NCI-H510A (cell line): ENCODE data around the gene ANKS1B.

Source experiments
- DNase-seq: peaks from one replicate; lab custom pipeline; 2025; lab: John Stamatoyannopoulos, UW

Gene ANKS1B

DNA sequence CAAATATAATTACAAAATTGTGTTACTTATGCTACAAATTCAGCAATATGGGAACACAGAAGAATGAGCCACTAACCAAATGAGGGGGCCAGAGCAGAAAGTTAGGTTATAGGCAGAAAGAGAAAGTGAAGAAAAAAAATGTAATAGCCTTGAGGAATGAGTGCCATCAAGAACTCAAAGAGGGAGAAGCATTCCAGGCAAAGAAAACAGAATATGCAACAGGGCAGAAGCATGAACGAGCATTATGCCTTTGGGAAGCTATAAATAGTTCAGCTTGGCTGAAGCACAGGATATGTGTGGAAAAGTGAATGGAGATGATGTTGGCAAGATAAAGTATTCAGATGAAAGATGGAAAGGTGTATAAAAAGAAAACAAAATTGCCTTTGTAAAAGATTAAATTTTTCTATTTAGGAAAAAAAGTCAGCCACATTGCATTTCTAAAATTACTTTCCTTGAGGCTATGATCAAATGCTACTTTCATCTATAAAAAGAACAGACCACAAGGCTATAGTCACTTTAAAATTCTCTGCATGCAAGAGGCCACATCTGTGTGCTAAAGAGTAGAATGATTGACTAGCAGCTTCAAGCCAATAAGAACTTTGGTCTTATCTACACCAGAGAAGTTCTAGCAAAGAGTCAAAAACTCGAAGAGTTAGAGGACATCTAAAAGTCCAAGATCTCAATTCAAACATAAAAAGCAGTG is 530.7 kb downstream of the ANKS1B start:
- DNase-seq = no peak

DNA sequence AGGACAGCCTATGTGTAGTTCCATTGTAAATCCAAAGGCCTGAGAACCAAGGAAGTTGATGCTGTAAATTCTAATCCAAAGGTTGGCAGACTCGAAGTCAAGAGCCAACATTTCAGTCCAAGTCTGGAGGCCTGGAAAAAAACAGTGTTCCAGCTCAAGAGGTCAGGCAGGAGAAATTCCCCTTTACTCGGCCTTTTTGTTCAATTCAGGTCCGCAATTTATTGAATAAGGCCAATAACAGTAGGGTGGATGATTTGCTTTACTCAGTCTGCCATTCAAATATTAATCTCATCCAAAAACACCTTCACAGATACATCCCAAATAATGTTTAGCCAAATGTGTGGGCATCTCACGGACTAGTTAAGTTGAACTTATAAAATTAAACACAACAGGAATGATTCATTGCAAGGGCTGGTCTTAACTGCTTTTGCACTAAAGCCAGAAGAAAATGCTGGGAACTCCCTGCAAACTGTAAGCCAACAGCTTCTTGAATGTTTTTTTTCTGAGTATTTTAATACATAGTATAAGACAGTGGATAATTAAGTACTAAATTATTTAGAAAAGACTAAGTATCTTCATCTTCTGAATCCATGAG is 534.6 kb downstream of the ANKS1B start:
- DNase-seq = no peak

DNA sequence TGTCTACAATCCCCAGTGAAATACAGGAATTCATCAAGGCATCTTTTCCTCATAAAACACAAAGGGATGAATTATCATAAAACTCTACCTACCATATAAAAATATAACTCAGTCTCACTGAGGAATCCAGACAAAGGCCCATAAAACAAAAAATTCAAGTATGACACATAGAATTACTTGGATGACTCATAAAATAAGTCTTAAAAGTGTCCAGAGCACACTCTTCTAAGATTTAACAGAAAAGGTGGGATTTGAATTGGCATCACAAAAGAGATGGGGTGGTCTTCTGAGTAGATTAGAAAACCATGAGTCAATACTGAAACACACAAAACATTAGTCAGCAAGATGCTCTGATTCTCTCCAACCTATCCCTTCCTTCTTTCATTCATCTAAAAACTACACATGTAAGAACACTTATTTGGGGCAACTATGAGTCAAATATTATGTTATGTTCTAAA is 539.8 kb downstream of the ANKS1B start:
- no peak for DNase-seq

DNA sequence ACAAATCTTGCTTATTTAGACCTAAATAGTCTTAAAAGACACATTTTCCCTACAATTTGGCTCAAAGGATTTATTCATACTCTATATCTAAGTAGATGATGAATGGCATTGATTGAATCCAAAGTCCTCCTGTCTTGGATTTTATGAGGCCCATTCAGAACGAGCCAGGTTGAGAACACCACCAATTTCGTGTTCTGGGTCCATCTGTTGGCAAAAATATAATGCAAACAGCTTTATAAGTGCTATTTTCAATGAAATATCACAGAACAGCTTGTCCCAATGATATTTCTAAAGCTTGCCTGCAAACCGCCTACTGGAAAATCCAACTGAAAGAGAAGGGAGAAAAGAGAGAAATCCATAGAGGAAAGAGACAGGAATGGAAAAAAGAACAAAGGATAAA is 542.0 kb downstream of the ANKS1B start:
- no peak for DNase-seq

GRCh38 chr12:99439399-99439798 is 545.3 kb downstream of the ANKS1B start:
- DNase-seq = no peak

DNA sequence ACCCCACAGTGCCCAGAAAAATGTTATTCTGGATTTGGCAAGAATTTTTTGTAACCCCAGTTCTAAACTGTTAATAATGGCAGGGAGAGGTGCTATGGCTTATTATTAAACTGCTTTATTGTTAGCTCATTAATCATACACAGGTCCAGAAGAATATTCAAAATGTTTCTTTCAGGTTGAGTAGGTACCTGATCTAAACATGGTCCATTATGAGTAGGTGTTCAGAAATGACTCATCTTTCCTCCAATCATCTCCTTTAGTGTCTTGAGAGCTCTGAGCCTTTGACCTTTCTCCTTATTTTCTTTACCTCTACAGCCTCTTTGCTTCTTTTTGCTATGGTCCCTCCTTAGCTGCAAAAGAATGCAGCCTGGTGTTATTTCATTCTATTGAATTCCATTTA is 548.2 kb downstream of the ANKS1B start:
- DNase-seq = no peak

- DNase-seq = no peak
These were observed 549.5 kb downstream of the ANKS1B start for GRCh38 chr12:99435095-99435791.

DNA sequence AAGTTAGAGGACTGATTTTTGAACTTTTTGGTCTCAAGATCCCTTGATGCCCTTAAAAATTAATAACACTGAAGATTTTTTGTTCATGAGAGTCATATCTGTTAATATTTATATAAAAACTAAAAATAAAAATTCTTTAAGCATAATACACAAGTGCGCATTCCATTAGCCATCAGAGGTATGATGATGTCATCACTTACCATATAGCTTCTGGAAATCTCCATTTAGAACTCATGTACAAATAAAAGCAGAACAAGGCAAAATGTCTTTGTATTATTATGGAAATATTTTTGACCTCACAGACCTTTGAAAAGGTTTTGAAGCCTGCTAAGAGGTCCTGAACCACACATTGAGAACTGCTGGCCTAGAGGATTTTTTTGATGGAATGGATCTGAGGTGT is 551.6 kb downstream of the ANKS1B start:
- no peak for DNase-seq

- DNase-seq = no peak
These were observed 553.5 kb downstream of the ANKS1B start for GRCh38 chr12:99431203-99431602.

GRCh38 chr12:99427104-99427503 is 557.6 kb downstream of the ANKS1B start:
- no peak for DNase-seq

- no peak for DNase-seq
These were observed 566.4 kb downstream of the ANKS1B start for GRCh38 chr12:99418379-99418778.

DNA sequence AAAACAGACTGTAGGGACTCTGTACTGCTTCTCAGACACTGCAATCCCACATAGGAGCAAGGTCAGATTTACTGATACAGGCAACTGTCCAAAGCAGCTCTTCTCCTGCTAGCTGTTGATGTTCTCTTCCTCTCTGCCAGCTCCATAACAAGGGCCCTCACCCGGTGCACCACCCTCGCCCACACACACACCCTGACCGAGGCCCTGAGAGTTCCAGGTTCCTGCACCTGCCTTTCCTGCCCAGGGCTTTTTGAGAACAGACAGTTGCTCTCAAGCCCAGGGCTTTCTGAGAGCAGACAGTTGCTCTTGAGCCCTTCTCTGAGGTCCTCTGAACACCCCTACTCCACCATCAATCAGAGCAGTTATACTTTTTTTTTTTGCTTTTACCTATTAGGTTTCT is 571.0 kb downstream of the ANKS1B start:
- no peak for DNase-seq

DNA sequence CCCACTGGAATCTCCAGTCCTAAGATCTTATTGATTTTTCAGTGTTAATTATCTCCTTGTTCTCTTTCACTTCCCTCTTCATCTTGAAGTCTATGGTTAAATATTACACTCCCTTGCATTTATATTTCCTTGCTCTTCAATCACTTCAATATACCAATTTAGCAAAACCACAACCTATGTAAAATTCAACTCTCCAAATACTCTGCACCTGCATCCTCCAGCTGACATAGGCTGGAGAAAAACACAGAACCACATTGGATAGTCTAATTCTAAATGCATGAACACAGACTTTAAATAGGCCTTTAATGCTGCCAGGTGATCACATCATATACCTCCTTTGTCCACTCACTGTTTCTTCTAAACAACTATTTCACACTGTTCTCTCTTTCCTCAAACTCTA is 591.0 kb downstream of the ANKS1B start:
- no peak for DNase-seq

DNA sequence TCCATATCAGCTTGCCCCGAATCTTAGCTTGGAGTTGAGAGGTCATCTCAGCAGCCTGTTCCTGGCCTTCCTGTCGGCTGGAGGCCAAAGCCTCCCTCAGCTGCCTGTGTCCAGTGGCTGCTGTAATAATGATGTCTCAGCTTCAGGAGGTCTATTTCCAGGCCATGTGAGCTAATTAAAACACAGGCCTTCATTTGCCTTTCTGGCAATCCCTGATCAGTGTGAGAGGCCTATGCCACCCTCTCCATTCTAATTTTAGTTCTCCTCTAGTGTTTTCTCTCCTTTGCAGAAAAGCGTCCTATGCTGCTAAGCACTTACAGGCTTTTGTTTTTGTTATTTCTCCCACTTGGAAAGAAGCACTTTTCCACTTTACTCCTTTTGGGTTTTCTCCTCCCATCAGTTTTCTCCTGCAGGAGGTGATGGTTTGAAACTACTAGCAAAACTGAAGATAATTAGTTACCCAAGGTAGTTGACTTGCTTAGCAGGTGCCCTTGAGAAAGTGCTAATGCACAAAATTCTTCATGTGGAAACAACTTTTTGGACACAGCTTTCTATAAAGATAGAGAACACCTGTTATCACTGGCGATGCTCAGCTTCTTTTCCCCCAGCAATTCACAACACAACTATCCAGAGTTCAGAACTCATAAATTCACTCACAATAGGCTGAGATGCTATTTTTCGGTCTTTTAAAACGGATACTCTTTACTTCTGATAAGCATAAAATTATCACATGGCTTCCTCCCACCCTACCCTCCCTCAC is 592.5 kb downstream of the ANKS1B start:
- no peak for DNase-seq

DNA sequence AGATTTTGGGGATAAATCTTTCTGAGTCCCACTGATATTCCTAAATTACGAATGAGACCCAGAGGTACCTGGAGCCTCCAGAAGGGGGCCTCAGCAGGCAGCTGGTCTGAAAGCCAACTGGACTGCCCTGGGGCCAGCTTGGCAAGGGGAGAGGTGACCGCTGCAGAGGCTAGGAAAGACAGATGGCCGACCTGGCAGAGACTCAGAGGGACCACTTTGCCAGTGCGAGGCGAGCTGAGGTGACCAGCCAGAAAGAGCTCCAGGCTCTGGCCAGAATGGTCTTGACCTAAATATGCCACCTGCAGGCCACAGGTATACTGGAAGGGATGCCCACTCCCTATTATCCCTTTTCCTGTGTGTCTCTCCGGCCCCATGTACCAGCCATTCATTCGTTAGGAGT is 594.0 kb downstream of the ANKS1B start:
- DNase-seq = no peak

DNA sequence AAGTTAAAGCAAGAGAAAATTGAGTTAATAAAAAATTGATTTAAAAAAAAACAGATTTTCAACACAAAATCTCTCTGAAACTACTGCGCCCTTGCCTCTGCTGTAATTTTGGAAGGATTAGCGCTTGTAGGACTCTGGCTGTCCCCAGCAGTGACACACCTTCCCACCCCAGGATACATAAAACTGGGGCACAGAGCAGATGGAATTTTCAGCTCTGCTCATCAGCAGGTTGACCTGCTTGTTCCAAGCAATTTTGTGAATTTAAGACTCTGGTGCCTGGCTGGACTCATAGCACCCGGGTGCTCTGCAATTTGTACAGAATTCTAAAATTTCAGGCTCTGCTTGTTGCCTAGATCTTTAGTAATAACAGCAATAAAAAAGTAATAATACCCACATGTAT is 595.0 kb downstream of the ANKS1B start:
- no peak for DNase-seq

GRCh38 chr12:99388671-99389195 is 596.0 kb downstream of the ANKS1B start:
- DNase-seq = no peak

DNA sequence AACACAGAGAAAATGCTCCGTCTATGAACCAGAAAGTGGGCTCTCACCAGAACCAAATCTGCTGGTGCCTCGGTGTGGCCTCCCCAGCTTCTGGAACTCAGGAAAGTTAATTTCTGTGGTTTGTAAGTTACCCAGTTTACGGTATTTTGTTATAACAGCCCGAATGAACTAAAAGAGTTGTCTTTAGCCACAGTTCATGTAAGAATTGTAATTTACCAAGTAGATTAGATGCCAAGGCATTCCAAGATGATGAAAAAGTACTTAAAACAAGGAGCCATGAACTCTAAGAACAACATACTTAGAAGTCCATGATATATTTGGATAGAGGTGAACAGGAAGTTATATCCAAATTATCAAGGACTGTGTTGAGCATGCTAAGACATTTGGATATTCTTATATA is 597.1 kb downstream of the ANKS1B start:
- DNase-seq = no peak

DNA sequence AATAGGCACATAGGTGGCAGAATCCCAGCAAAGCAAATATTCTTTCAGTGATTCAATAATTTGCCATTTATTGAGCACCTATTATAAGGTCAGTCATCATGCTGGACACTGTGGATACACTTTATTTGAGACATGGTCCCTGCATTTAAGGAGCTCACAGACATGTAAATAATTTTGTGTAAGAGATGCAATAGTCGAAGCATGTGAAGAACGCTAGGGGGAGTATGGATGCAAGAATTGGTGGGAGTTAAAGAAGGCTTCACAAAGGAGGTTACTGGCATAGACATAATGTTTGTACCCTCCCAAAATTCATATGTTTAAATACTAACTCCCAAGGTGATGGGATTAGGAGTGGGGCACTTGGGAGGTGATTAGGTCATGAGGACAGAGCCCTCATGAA is 597.8 kb downstream of the ANKS1B start:
- DNase-seq = peak; percentile 6

DNA sequence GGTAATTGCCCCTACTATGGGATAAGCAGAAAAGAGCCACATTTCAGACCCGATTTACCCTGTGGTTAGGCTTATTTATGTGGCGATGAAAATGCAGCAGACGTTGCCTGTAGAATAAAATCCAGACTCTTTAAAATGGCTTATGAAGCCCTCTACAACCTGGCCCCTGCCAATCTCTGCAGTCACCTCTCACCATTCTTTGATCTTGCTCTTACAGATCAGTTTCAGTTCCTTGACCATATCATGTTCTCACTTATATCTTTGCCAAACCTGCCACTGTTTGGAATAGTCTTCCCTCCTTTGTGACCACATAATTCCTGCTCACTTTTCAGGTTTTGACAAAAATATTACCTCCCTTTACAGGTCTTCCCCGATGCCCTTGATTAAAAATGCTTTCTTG is 601.5 kb downstream of the ANKS1B start:
- DNase-seq = no peak

- DNase-seq = no peak
These were observed 602.7 kb downstream of the ANKS1B start for GRCh38 chr12:99381992-99382391.

- no peak for DNase-seq
These were observed 604.0 kb downstream of the ANKS1B start for GRCh38 chr12:99380701-99381100.
